K562 (cell line): ENCODE results near the gene INSR. TPM values are rescaled to one million over a fixed set of nuclear protein-coding genes. Genes with fewer than 3 reads are reported as not detected.

Experiments
- ATAC-seq: fragments of 200-7000 bp; cut with Tn5 transposase; 3 replicates; pipeline ENCODE4 v1.9.1; 2020; ENCODE audit warnings: moderate library complexity
- BruUV-seq: library from RNA; stranded (reverse); fragments of 400-500 nt; replicated peaks from 2 replicates; lab custom pipeline; 2021; lab: Mats Ljungman, UMichigan
- CTCF ChIA-PET: fragments of 300-600 bp; formaldehyde crosslinking; extraction: SDS; loops from one replicate; lab custom pipeline; 2021; ENCODE audit warnings: low intra/inter-chr PET ratio; lab: Yijun Ruan, JAX
- POLR2A ChIA-PET: fragments of 300-600, 350-650 bp; sonication (Branson Sonifier 250); formaldehyde crosslinking; extraction: SDS; loops from one replicate; lab custom pipeline; 2021; ENCODE audit warnings: antibody characterized with exemption, inconsistent platforms; lab: Yijun Ruan, JAX
- DNase-seq, 4 experiments: peaks; one replicate each; pipeline versions ENCODE4 v3.0.0 to v3.0.0-alpha.2; 2011 to 2018; ENCODE audit warnings: low spot score in 3 of 4, mixed read lengths in 3 of 4; ENCODE audit errors: extremely low read depth in 1 of 4
- FAIRE-seq: peaks from 2 replicates; lab custom pipeline; 2011; peaks lifted over from hg19 to GRCh38; lab: Jason Lieb, UNC
- H2AFZ ChIP-seq: 2 replicates; pipeline ENCODE4 v1.6.0; 2011; ENCODE audit warnings: low read depth, low read length, control low read depth, inconsistent platforms
- H3K27ac ChIP-seq: fragments of 200-600 bp; 3 replicates; pipeline ENCODE4 v1.8.0; 2011; ENCODE audit warnings: low read depth, mild to moderate bottlenecking, control low read depth, inconsistent platforms, low read length, moderate library complexity, mixed read lengths; ENCODE audit errors: extremely low read depth
- H3K27me3 ChIP-seq, 2 experiments: fragments of 300-600 bp in 1 of 2; 2 replicates in 1 of 2; 3 replicates in 1 of 2; pipeline versions ENCODE4 v1.6.0 to v1.8.0; 2011; ENCODE audit warnings: inconsistent platforms in 2 of 2, low read length in 2 of 2, mild to moderate bottlenecking in 1 of 2, mixed read lengths in 1 of 2, moderate library complexity in 1 of 2; ENCODE audit not compliant: control insufficient read depth in 2 of 2, insufficient read depth in 2 of 2
- H3K36me3 ChIP-seq: fragments of 300-600 bp; 3 replicates; pipeline ENCODE4 v1.8.0; 2011; ENCODE audit warnings: mild to moderate bottlenecking, low read length, inconsistent platforms; ENCODE audit not compliant: control insufficient read depth, insufficient read depth
- H3K4me1 ChIP-seq, 2 experiments: fragments of 200-600 bp in 1 of 2; replicated peaks in 1 of 2; 2 replicates in 1 of 2; 3 replicates in 1 of 2; pipeline versions ENCODE4 v1.5.1 to v1.8.0; 2011; ENCODE audit warnings: inconsistent platforms in 2 of 2, low read length in 2 of 2, mild to moderate bottlenecking in 1 of 2, mixed read lengths in 1 of 2, moderate library complexity in 1 of 2; ENCODE audit not compliant: control insufficient read depth in 2 of 2, insufficient read depth in 2 of 2
- H3K4me2 ChIP-seq: 2 replicates; pipeline ENCODE4 v1.6.1; 2011; ENCODE audit warnings: low read length, control low read depth, inconsistent platforms, mixed read lengths; ENCODE audit not compliant: insufficient read depth
- H3K4me3 ChIP-seq: fragments of 200-600 bp; sonication (generic), shearing (Covaris generic); 2 replicates; pipeline ENCODE4 v1.5.1; 2016; ENCODE audit warnings: control low read depth, inconsistent platforms
- H3K79me2 ChIP-seq: fragments of 200-600 bp; 3 replicates; pipeline ENCODE4 v1.8.0; 2011; ENCODE audit warnings: low read length, inconsistent platforms; ENCODE audit not compliant: control insufficient read depth, insufficient read depth
- H3K9ac ChIP-seq, 2 experiments: 2 replicates each; pipeline versions ENCODE4 v1.6.0 to v1.6.1; 2011; ENCODE audit warnings: low read depth in 2 of 2, low read length in 2 of 2, control low read depth in 1 of 2, inconsistent platforms in 1 of 2, mild to moderate bottlenecking in 1 of 2, mixed read lengths in 1 of 2; ENCODE audit not compliant: insufficient read depth in 1 of 2
- H3K9me1 ChIP-seq: one replicate; pipeline ENCODE4 v1.6.0; 2011; ENCODE audit warnings: inconsistent platforms, mild to moderate bottlenecking, low read length, moderate library complexity; ENCODE audit not compliant: control insufficient read depth, insufficient read depth
- H3K9me3 ChIP-seq: replicated peaks from 2 replicates; pipeline ENCODE4 v1.5.1; 2011; ENCODE audit warnings: low read depth, low read length, inconsistent platforms; ENCODE audit not compliant: control insufficient read depth, insufficient read depth
- H4K20me1 ChIP-seq: replicated peaks from 2 replicates; pipeline ENCODE4 v1.6.1; 2011; ENCODE audit warnings: low read length, inconsistent platforms, mixed read lengths; ENCODE audit not compliant: control insufficient read depth, insufficient read depth
- GABPA ChIP-seq: fragments of 200-800 bp; sonication (Bioruptor generic); conservative IDR thresholded peaks from 2 replicates; pipeline ENCODE4 v1.6.1; 2016; ENCODE audit warnings: low read depth, missing genetic modification characterization, missing compliant biosample characterization
- NUFIP1 ChIP-seq: fragments of 450-650 bp; IDR thresholded peaks from 2 replicates; pipeline ENCODE4 v1.6.1; 2018; ENCODE audit not compliant: partially characterized antibody
- PCBP1 ChIP-seq: fragments of 200-400 bp; formaldehyde crosslinking; IDR thresholded peaks from 2 replicates; pipeline ENCODE4 v1.6.1; 2018; ENCODE audit warnings: mild to moderate bottlenecking, low read depth, low read length; ENCODE audit not compliant: poor library complexity, severe bottlenecking
- whole genome bisulfite sequencing: fragments of 100-300 bp; shearing (Covaris generic); methylation state at CpG from one replicate; pipeline ENCODE4 v1.1.6; 2016; ENCODE audit warnings: low coverage, mixed read lengths; ENCODE audit not compliant: insufficient coverage; ENCODE audit errors: missing lambda C conversion rate; 5-methylcytosine and 5-hydroxymethylcytosine counted together
- in situ Hi-C: fragments of 300-500 bp; cut with MboI; formaldehyde crosslinking; loops from 4 replicates; pipeline ENCODE4 v1.15.0; 2018; ENCODE audit warnings: inconsistent platforms, mixed read lengths
- intact Hi-C: fragments of 100-400 bp; cut with micrococcal nuclease; formaldehyde crosslinking; loops from 2 replicates; pipeline ENCODE4 v1.14.2; 2022
- polyA plus RNA-seq, 8 experiments: library from polyadenylated mRNA; depleted of rRNA in 4 of 8; stranded (reverse) in 5 of 8; unstranded in 3 of 8; fragments of >200 nt; fragmentation: Nextera tagmentation in 2 of 8; fragmentation: Illumina TruSeq in 1 of 8; extraction: Ambion mirVana in 2 of 8; extraction: Trizol in 1 of 8; gene quantifications; 2 replicates each; pipeline versions ENCODE4 v1.2.1 to v1.2.3, GENCODE V29; 2011 to 2014; ENCODE audit warnings: inconsistent platforms in 1 of 8, missing spikeins in 1 of 8
- total RNA-seq, 7 experiments: library from RNA; depleted of rRNA in 6 of 7; stranded (reverse); fragments of >200 nt in 6 of 7; fragmentation: Illumina TruSeq in 2 of 7; extraction: Trizol in 2 of 7; gene quantifications; 2 replicates each; pipeline versions ENCODE4 v1.2.1 to v1.2.3, GENCODE V29; 2011 to 2021; ENCODE audit warnings: low replicate concordance in 1 of 7
- TF ChIP-seq, protein P1 (sequence below): IDR thresholded peaks from 2 replicates; pipeline ENCODE4 v1.6.1; 2012; ENCODE audit warnings: low read depth, low read length, improper control_type of control experiment, borderline replicate concordance
- TF ChIP-seq, protein P2 (sequence below): fragments of 450-650 bp; IDR thresholded peaks from 2 replicates; pipeline ENCODE4 v1.6.1; 2017; ENCODE audit warnings: mild to moderate bottlenecking, moderate library complexity
- TF ChIP-seq, protein P3 (sequence below), 2 experiments: fragments of 450-650 bp; IDR thresholded peaks; 2 replicates each; pipeline ENCODE4 v1.6.1; 2018; ENCODE audit warnings: mild to moderate bottlenecking in 2 of 2, low read depth in 1 of 2; ENCODE audit not compliant: partially characterized antibody in 2 of 2

The INSR gene
- total and polyA plus RNA-seq, 9 of the 15 experiments (the other 6 are each of a cell fraction or from before 2014, with no cell fraction given), result 0.04 to 0.88 (median 0.41) TPM

DNA sequence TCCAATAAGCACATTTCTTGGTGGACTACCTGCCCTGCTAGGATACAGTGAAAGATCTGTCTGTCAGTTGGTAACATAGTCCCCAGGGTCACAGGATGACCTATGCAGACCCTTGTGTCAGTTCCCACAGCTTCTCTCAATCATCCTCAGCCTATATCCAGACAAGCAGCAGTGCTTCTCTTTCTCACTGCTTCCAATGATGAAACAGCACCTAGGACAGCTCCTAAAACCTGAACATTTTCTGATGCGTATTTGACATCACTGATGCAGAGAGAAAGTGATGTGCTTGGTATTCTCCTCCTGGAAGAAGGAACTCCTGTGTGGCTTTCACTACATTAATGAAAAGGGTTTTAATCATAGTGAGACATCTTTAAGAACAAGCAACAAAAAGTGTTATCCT is 181.0 kb downstream of the INSR start:
- peak; percentile 52 for FAIRE-seq
- no peaks in the 10 kb centered on the region for H3K9me3 ChIP-seq
- in situ Hi-C loops (no loop called here), intact Hi-C loops (no loop called here)
- no peak overlapping the region for H3K9ac ChIP-seq
- H3K27me3 ChIP-seq, result peaks cover 27 to 53% of the 10 kb centered on the region in 2 experiments; a peak in 4 of 5 replicates
- BruUV-seq, result no TSS peak
- no peaks in the 10 kb centered on the region for H3K79me2 ChIP-seq
- no peak overlapping the region for H3K4me2 ChIP-seq
- no peak overlapping the region for H2AFZ ChIP-seq
- no peaks in the 10 kb centered on the region for H3K9me1 ChIP-seq
- H3K27ac ChIP-seq, result no peak overlapping the region
- 0% methylated on average over 1 of the region's 1 CpG for WGBS
- no peak for ATAC-seq
- no peaks in the 10 kb centered on the region for H3K4me1 ChIP-seq
- CTCF ChIA-PET, result no interaction called here
- H4K20me1 ChIP-seq, result no peaks in the 10 kb centered on the region
- H3K4me3 ChIP-seq, result no peak overlapping the region
- POLR2A ChIA-PET, result no interaction called here
- no peaks in the 10 kb centered on the region for H3K36me3 ChIP-seq
- DNase-seq, result no peak
- TF ChIP-seq, protein P1, sequence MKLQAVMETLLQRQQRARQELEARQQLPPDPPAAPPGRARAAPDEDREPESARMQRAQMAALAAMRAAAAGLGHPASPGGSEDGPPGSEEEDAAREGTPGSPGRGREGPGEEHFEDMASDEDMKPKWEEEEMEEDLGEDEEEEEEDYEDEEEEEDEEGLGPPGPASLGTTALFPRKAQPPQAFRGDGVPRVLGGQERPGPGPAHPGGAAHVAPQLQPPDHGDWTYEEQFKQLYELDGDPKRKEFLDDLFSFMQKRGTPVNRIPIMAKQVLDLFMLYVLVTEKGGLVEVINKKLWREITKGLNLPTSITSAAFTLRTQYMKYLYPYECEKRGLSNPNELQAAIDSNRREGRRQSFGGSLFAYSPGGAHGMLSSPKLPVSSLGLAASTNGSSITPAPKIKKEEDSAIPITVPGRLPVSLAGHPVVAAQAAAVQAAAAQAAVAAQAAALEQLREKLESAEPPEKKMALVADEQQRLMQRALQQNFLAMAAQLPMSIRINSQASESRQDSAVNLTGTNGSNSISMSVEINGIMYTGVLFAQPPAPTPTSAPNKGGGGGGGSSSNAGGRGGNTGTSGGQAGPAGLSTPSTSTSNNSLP, result no peak
- TF ChIP-seq, protein P2, sequence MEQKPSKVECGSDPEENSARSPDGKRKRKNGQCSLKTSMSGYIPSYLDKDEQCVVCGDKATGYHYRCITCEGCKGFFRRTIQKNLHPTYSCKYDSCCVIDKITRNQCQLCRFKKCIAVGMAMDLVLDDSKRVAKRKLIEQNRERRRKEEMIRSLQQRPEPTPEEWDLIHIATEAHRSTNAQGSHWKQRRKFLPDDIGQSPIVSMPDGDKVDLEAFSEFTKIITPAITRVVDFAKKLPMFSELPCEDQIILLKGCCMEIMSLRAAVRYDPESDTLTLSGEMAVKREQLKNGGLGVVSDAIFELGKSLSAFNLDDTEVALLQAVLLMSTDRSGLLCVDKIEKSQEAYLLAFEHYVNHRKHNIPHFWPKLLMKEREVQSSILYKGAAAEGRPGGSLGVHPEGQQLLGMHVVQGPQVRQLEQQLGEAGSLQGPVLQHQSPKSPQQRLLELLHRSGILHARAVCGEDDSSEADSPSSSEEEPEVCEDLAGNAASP, result no peak
- TF ChIP-seq, protein P3, sequence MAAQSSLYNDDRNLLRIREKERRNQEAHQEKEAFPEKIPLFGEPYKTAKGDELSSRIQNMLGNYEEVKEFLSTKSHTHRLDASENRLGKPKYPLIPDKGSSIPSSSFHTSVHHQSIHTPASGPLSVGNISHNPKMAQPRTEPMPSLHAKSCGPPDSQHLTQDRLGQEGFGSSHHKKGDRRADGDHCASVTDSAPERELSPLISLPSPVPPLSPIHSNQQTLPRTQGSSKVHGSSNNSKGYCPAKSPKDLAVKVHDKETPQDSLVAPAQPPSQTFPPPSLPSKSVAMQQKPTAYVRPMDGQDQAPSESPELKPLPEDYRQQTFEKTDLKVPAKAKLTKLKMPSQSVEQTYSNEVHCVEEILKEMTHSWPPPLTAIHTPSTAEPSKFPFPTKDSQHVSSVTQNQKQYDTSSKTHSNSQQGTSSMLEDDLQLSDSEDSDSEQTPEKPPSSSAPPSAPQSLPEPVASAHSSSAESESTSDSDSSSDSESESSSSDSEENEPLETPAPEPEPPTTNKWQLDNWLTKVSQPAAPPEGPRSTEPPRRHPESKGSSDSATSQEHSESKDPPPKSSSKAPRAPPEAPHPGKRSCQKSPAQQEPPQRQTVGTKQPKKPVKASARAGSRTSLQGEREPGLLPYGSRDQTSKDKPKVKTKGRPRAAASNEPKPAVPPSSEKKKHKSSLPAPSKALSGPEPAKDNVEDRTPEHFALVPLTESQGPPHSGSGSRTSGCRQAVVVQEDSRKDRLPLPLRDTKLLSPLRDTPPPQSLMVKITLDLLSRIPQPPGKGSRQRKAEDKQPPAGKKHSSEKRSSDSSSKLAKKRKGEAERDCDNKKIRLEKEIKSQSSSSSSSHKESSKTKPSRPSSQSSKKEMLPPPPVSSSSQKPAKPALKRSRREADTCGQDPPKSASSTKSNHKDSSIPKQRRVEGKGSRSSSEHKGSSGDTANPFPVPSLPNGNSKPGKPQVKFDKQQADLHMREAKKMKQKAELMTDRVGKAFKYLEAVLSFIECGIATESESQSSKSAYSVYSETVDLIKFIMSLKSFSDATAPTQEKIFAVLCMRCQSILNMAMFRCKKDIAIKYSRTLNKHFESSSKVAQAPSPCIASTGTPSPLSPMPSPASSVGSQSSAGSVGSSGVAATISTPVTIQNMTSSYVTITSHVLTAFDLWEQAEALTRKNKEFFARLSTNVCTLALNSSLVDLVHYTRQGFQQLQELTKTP (IDR thresholded peaks at IDR 0.05; ENCODE audit: low read depth in 1 of 2, partially characterized antibody in 2 of 2), result peak in 1 of 2 experiments; percentile 29
- TF ChIP-seq PCBP1, result no peak
- TF ChIP-seq GABPA (tag), result no peak
- no peak for TF ChIP-seq NUFIP1
